K562 (cell line): ENCODE results near the gene C2CD4D. TPM values are rescaled to one million over a fixed set of nuclear protein-coding genes. Genes with fewer than 3 reads are reported as not detected.

Experiments used
- BCL6 ChIP-seq: fragments of 250-450 bp; sonication (Bioruptor Pico); IDR thresholded peaks from 2 replicates; pipeline ENCODE4 v1.4.0; 2020
- BCOR ChIP-seq: fragments of 450-650 bp; IDR thresholded peaks from 2 replicates; pipeline ENCODE4 v1.6.1; 2016
- BRCA1 ChIP-seq, 2 experiments: fragments of 450-650 bp in 1 of 2; sonication (generic) in 1 of 2; formaldehyde crosslinking in 1 of 2; IDR thresholded peaks; 2 replicates each; pipeline versions ENCODE4 v1.5.0 to v1.6.1; 2017 to 2020; ENCODE audit warnings: mild to moderate bottlenecking in 1 of 2, missing genetic modification reagents in 1 of 2
- CBX8 ChIP-seq: fragments of 200-600 bp; sonication (generic); IDR thresholded peaks from 2 replicates; pipeline ENCODE4 v1.6.1; 2012; ENCODE audit warnings: borderline replicate concordance, mixed run types, low read depth, mild to moderate bottlenecking, moderate library complexity, mixed read lengths, low read length, control low read depth, inconsistent platforms; ENCODE audit not compliant: poor library complexity, severe bottlenecking; ENCODE audit errors: extremely low read depth
- HCFC1 ChIP-seq: IDR thresholded peaks from 2 replicates; pipeline ENCODE4 v1.6.1; 2012; ENCODE audit warnings: low read depth, low read length, improper control_type of control experiment
- KDM2B ChIP-seq: fragments of 250-450 bp; sonication (Bioruptor Pico); IDR thresholded peaks from 2 replicates; pipeline ENCODE4 v1.8.0; 2021; ENCODE audit warnings: mild to moderate bottlenecking, moderate library complexity
- MTA1 ChIP-seq: fragments of 450-650 bp; IDR thresholded peaks from 2 replicates; pipeline ENCODE4 v1.6.1; 2017; ENCODE audit warnings: borderline replicate concordance
- NFRKB ChIP-seq: fragments of 450-650 bp; IDR thresholded peaks from 2 replicates; pipeline ENCODE4 v1.6.1; 2016; ENCODE audit warnings: low read depth
- PTBP1 ChIP-seq: fragments of 200-400 bp; formaldehyde crosslinking; IDR thresholded peaks from 2 replicates; pipeline ENCODE4 v1.6.1; 2017; ENCODE audit warnings: low read depth, low read length
- SLC30A9 ChIP-seq: fragments of 250-450 bp; sonication (Bioruptor Pico); IDR thresholded peaks from 2 replicates; pipeline ENCODE4 v1.8.0; 2022; ENCODE audit warnings: mild to moderate bottlenecking, moderate library complexity
- ZBTB7A ChIP-seq: IDR thresholded peaks from 2 replicates; pipeline ENCODE4 v1.6.1; 2011; ENCODE audit warnings: low read depth, mild to moderate bottlenecking, low read length, moderate library complexity, borderline replicate concordance; ENCODE audit not compliant: control insufficient read depth
- ZNF23 ChIP-seq: fragments of 250-450 bp; sonication (Bioruptor Pico); IDR thresholded peaks from 2 replicates; pipeline ENCODE4 v1.4.0; 2020; ENCODE audit warnings: mild to moderate bottlenecking
- ZNF282 ChIP-seq: sonication (generic); formaldehyde crosslinking; IDR thresholded peaks from 2 replicates; pipeline ENCODE4 v1.8.1; 2023; ENCODE audit warnings: missing genetic modification reagents
- ZNF3 ChIP-seq: fragments of 250-450 bp; sonication (Bioruptor Pico); IDR thresholded peaks from 2 replicates; pipeline ENCODE4 v1.5.0; 2021; ENCODE audit warnings: mild to moderate bottlenecking, moderate library complexity
- polyA plus RNA-seq, 8 experiments: library from polyadenylated mRNA; depleted of rRNA in 4 of 8; stranded (reverse) in 5 of 8; unstranded in 3 of 8; fragments of >200 nt; fragmentation: Nextera tagmentation in 2 of 8; fragmentation: Illumina TruSeq in 1 of 8; extraction: Ambion mirVana in 2 of 8; extraction: Trizol in 1 of 8; gene quantifications; 2 replicates each; pipeline versions ENCODE4 v1.2.1 to v1.2.3, GENCODE V29; 2011 to 2014; ENCODE audit warnings: inconsistent platforms in 1 of 8, missing spikeins in 1 of 8
- total RNA-seq, 7 experiments: library from RNA; depleted of rRNA in 6 of 7; stranded (reverse); fragments of >200 nt in 6 of 7; fragmentation: Illumina TruSeq in 2 of 7; extraction: Trizol in 2 of 7; gene quantifications; 2 replicates each; pipeline versions ENCODE4 v1.2.1 to v1.2.3, GENCODE V29; 2011 to 2021; ENCODE audit warnings: low replicate concordance in 1 of 7
- TF ChIP-seq, protein P1 (sequence below): fragments of 450-650 bp; IDR thresholded peaks from 2 replicates; pipeline ENCODE4 v1.7.0; 2016; ENCODE audit warnings: borderline replicate concordance
- TF ChIP-seq, protein P2 (sequence below), 3 experiments: fragments of 200-800 bp in 1 of 3; sonication (Bioruptor generic) in 1 of 3; sonication (generic) in 1 of 3; formaldehyde crosslinking in 1 of 3; IDR thresholded peaks; 2 replicates each; pipeline versions ENCODE4 v1.6.1 to v1.8.0; 2016 to 2022; ENCODE audit warnings: mild to moderate bottlenecking in 2 of 3, missing compliant biosample characterization in 2 of 3, missing genetic modification characterization in 2 of 3, missing genetic modification reagents in 1 of 3
- TF ChIP-seq, protein P3 (sequence below): fragments of 450-650 bp; IDR thresholded peaks from 2 replicates; pipeline ENCODE4 v1.6.1; 2016; ENCODE audit warnings: mild to moderate bottlenecking
- TF ChIP-seq, protein P4 (sequence below): sonication (generic); formaldehyde crosslinking; IDR thresholded peaks from 2 replicates; pipeline ENCODE4 v1.8.0; 2022; ENCODE audit warnings: mild to moderate bottlenecking, low read depth, missing genetic modification reagents
- TF ChIP-seq, protein P5 (sequence below): fragments of 450-650 bp; IDR thresholded peaks from one replicate; pipeline ENCODE4 v1.6.1; 2018; ENCODE audit warnings: mild to moderate bottlenecking, moderate library complexity; ENCODE audit not compliant: partially characterized antibody

The C2CD4D gene
- total and polyA plus RNA-seq, 9 of the 15 experiments (the other 6 are each of a cell fraction or from before 2014, with no cell fraction given), result not detected

DNA sequence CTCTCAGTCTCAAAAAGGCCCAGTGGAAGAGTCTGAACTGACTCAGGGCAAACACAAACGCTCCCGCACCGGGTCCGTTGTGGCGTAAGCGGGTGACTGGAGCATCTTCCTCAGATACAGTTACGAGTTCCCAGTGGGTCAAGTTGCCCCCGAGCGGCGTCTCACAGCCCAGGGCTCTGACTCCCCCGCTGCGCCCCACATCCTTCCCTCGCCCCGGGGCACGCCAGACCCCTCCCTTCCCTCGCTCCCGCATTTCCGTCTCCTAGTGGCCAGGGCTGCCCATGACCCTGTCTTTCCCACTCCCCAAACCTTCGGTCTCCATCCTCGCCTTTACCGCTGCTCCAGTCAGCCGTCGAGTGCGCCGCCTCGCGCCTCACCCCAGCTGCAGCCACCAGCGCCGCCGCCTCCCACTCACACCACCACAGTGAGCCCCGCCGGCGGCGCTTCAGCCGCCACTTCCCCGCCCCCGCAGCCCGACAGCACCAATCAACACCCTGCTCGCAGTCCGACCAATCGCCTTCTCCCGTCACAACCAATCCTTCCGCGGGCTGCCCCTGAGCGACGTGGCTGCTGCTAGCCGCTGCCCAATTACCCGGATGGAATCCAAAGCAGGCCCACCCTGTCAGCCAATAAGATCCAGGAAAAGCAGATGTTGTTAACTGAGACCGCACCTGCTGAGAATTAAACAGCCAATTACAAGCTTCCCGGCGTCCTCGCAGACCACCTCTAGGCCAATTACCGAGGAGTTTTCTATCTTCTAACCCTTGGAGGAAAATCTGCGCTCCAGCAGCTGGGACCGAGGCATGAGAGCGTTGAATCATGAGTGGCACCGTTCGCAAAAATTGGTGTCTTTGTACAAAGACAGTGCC is 49.3 kb downstream of the C2CD4D start, which contains the start of gene TDRKH (continued):
- 0 out of 2 replicates have a peak, but pooled peaks have one; percentile 18 for TF ChIP-seq HCFC1
- peak; percentile 80 for TF ChIP-seq BCOR
- TF ChIP-seq, protein P1, sequence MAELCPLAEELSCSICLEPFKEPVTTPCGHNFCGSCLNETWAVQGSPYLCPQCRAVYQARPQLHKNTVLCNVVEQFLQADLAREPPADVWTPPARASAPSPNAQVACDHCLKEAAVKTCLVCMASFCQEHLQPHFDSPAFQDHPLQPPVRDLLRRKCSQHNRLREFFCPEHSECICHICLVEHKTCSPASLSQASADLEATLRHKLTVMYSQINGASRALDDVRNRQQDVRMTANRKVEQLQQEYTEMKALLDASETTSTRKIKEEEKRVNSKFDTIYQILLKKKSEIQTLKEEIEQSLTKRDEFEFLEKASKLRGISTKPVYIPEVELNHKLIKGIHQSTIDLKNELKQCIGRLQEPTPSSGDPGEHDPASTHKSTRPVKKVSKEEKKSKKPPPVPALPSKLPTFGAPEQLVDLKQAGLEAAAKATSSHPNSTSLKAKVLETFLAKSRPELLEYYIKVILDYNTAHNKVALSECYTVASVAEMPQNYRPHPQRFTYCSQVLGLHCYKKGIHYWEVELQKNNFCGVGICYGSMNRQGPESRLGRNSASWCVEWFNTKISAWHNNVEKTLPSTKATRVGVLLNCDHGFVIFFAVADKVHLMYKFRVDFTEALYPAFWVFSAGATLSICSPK, result no peak
- no peak for TF ChIP-seq BRCA1 (IDR thresholded peaks at IDR 0.05)
- TF ChIP-seq BRCA1 (CRISPR knock-in tag; IDR thresholded peaks at IDR 0.05), result no peak
- TF ChIP-seq, protein P2, sequence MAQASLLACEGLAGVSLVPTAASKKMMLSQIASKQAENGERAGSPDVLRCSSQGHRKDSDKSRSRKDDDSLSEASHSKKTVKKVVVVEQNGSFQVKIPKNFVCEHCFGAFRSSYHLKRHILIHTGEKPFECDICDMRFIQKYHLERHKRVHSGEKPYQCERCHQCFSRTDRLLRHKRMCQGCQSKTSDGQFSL (CRISPR knock-in tag; IDR thresholded peaks at IDR 0.05), result no peak
- TF ChIP-seq, protein P2 (tag; IDR thresholded peaks at IDR 0.05), result no peak
- peak; percentile 1; the same call in 1 of the 2 replicates for TF ChIP-seq ZBTB7A
- TF ChIP-seq, protein P3, sequence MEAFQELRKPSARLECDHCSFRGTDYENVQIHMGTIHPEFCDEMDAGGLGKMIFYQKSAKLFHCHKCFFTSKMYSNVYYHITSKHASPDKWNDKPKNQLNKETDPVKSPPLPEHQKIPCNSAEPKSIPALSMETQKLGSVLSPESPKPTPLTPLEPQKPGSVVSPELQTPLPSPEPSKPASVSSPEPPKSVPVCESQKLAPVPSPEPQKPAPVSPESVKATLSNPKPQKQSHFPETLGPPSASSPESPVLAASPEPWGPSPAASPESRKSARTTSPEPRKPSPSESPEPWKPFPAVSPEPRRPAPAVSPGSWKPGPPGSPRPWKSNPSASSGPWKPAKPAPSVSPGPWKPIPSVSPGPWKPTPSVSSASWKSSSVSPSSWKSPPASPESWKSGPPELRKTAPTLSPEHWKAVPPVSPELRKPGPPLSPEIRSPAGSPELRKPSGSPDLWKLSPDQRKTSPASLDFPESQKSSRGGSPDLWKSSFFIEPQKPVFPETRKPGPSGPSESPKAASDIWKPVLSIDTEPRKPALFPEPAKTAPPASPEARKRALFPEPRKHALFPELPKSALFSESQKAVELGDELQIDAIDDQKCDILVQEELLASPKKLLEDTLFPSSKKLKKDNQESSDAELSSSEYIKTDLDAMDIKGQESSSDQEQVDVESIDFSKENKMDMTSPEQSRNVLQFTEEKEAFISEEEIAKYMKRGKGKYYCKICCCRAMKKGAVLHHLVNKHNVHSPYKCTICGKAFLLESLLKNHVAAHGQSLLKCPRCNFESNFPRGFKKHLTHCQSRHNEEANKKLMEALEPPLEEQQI, result no peak
- TF ChIP-seq ZNF3 (CRISPR knock-in tag), result no peak
- no peak for TF ChIP-seq PTBP1
- no peak for TF ChIP-seq MTA1
- no peak for TF ChIP-seq CBX8
- no peak; the same call in 1 of the 2 replicates for TF ChIP-seq ZNF282
- TF ChIP-seq, protein P4, sequence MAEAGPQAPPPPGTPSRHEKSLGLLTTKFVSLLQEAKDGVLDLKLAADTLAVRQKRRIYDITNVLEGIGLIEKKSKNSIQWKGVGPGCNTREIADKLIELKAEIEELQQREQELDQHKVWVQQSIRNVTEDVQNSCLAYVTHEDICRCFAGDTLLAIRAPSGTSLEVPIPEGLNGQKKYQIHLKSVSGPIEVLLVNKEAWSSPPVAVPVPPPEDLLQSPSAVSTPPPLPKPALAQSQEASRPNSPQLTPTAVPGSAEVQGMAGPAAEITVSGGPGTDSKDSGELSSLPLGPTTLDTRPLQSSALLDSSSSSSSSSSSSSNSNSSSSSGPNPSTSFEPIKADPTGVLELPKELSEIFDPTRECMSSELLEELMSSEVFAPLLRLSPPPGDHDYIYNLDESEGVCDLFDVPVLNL (CRISPR knock-in tag), result peak; percentile 84
- TF ChIP-seq BCL6 (CRISPR knock-in tag), result no peak
- no peak for TF ChIP-seq ZNF23
- TF ChIP-seq NFRKB, result no peak
- TF ChIP-seq, protein P5, sequence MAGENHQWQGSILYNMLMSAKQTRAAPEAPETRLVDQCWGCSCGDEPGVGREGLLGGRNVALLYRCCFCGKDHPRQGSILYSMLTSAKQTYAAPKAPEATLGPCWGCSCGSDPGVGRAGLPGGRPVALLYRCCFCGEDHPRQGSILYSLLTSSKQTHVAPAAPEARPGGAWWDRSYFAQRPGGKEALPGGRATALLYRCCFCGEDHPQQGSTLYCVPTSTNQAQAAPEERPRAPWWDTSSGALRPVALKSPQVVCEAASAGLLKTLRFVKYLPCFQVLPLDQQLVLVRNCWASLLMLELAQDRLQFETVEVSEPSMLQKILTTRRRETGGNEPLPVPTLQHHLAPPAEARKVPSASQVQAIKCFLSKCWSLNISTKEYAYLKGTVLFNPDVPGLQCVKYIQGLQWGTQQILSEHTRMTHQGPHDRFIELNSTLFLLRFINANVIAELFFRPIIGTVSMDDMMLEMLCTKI, result no peak
- no peak for TF ChIP-seq SLC30A9
- TF ChIP-seq KDM2B (CRISPR knock-in tag), result 0 out of 2 replicates have a peak, but pooled peaks have one; percentile 81
